ENCODE measurements around the gene CLCF1. TPM values are rescaled to one million over a fixed set of nuclear protein-coding genes. Genes with fewer than 3 reads are reported as not detected.
A peak's percentile ranks its signal among the peaks of the same experiment; 100 is the strongest.

CLCF1 gene
- total and polyA plus RNA-seq, 8 donors = 1.3 to 11.2 (median 2.6) TPM

DNA sequence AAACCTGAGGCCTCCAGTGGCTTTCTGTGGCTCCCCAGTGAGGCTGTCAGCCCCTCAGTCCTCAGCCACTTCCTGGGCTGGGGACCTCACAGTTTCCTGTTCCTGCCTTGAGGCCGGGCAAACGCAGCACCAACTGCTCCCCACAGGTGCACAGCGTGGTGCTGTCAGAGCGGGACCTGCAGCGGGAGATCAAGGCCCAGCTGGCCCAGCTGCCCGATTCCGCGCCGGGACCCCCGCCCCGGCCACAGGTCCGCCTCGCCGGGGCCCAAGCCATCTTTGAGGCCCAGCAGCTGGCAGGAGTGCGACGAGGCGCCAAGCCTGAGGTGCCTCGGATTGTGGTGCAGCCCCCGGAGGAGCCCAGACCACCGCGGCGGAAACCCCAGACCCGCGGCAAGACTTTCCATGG lies 35.9 kb upstream of the CLCF1 start:
- 51 to 69% methylated on average over 17 to 24 of the region's 24 CpGs for WGBS, 2 donors
- intact Hi-C loops (cut with DNase I) = no loop called here
- no peaks in the 10 kb centered on the region for H3K9me3 ChIP-seq
- FAIRE-seq (no peak), ATAC-seq (no peak), DNase-seq (peak in 1 of 6 donors; percentile 72)
- H3K36me3 ChIP-seq = no peaks in the 10 kb centered on the region
- no peak for TF ChIP-seq CTCF (IDR thresholded peaks at IDR 0.05)
- H3K27ac ChIP-seq = no peak overlapping the region
- H3K4me1 ChIP-seq = no peaks in the 10 kb centered on the region
- no peaks in the 10 kb centered on the region for H3K27me3 ChIP-seq
- no peak overlapping the region for H3K4me3 ChIP-seq

- H3K4me3 ChIP-seq = no peak overlapping the region
- no peaks in the 10 kb centered on the region for H3K4me1 ChIP-seq
- H3K27ac ChIP-seq = no peak overlapping the region
- no peaks in the 10 kb centered on the region for H3K9me3 ChIP-seq
- no peaks in the 10 kb centered on the region for H3K36me3 ChIP-seq
- intact Hi-C loops (cut with DNase I) = no loop called here
- TF ChIP-seq CTCF (IDR thresholded peaks at IDR 0.05) = no peak
- ATAC-seq (no peak), FAIRE-seq (no peak), DNase-seq (peak in 1 of 6 donors; percentile 73)
- no peaks in the 10 kb centered on the region for H3K27me3 ChIP-seq
- WGBS, 2 donors = 60 to 71% methylated on average over 18 of the region's 18 CpGs
Observed at GRCh38 chr11:67408437-67409200, 35.2 kb upstream of the CLCF1 start.

DNA sequence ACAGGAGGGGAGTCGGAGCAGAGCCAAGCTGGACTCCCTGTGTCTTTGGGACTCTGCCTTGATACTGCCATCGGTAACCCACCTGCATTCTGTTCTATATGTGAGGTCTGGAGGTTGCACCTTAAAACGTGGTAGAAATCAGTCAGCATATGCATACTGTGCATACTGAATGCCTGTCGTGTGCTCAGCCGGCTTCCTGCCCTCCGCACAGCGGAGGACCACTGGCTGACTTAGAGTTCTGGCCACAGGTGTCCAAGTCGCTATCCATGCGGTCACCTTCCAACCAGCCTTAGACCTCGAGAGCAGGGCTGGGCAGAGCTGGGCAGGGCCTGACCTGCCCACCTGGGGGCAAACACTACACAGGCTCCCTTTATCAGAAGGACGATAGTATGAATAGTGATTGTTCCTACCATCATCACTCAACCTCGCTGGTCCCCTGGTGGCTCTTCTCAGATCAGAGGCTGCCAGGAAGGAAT lies 34.3 kb upstream of the CLCF1 start:
- TF ChIP-seq CTCF (IDR thresholded peaks at IDR 0.05) = no peak
- Histone ChIP-seq H3K27me3 (no peaks in the 10 kb centered on the region), H3K4me1 (no peaks in the 10 kb centered on the region), H3K27ac (no peak overlapping the region), H3K4me3 (no peak overlapping the region), H3K9me3 (no peaks in the 10 kb centered on the region), H3K36me3 (no peaks in the 10 kb centered on the region)
- DNase-seq = peak in 1 of 6 donors; percentile 39
- intact Hi-C loops (cut with DNase I) = no loop called here
- WGBS, 2 donors = 42 to 49% methylated on average over 12 of the region's 12 CpGs
- FAIRE-seq = no peak
- no peak for ATAC-seq

- peak in 1 of 4 donors; percentile 2 for ATAC-seq
- intact Hi-C loops (cut with DNase I) = no loop called here
- no peaks in the 10 kb centered on the region for H3K9me3 ChIP-seq
- no peak for FAIRE-seq
- no peak for TF ChIP-seq CTCF (IDR thresholded peaks at IDR 0.05)
- WGBS, 2 donors = 32% methylated on average over 12 of the region's 12 CpGs
- no peak overlapping the region for H3K4me3 ChIP-seq
- no peak overlapping the region for H3K27ac ChIP-seq
- no peaks in the 10 kb centered on the region for H3K27me3 ChIP-seq
- H3K36me3 ChIP-seq = no peaks in the 10 kb centered on the region
- H3K4me1 ChIP-seq = peaks cover 0 to 3% (median 3%) of the 10 kb centered on the region in 3 donors
- peak in 1 of 6 donors; percentile 62 for DNase-seq
Observed at GRCh38 chr11:67406969-67407687, 33.7 kb upstream of the CLCF1 start.

Measured in pancreas (tissue), 10 donors.